NCI-H2029 treated with DMSO at 0.1 percent for 48 hours (cell line): ENCODE data around the gene PRDM16.
"Not testable (repeated sequence)": the region's sequence is repeated elsewhere in the genome, so short reads cannot be mapped to it uniquely, and the experiment has no call there.

ENCODE experiments used
- DNase-seq: peaks from one replicate; lab custom pipeline; 2025; lab: John Stamatoyannopoulos, UW

Gene PRDM16

GRCh38 chr1:3226701-3227350 lies 157.8 kb downstream of the PRDM16 start:
- DNase-seq: no peak

GRCh38 chr1:3227351-3227704 lies 158.3 kb downstream of the PRDM16 start:
- DNase-seq: no peak

- no peak for DNase-seq
These were observed 158.9 kb downstream of the PRDM16 start for GRCh38 chr1:3227893-3228292.

- no peak for DNase-seq
These were observed 160.2 kb downstream of the PRDM16 start for GRCh38 chr1:3229081-3229725.

GRCh38 chr1:3230553-3230952 lies 161.6 kb downstream of the PRDM16 start:
- no peak for DNase-seq

GRCh38 chr1:3231245-3231644 lies 162.2 kb downstream of the PRDM16 start:
- no peak for DNase-seq

- no peak for DNase-seq
These were observed 162.8 kb downstream of the PRDM16 start for GRCh38 chr1:3231826-3232225.

GRCh38 chr1:3233031-3233430 lies 164.0 kb downstream of the PRDM16 start:
- no peak for DNase-seq

GRCh38 chr1:3233551-3233950 lies 164.5 kb downstream of the PRDM16 start:
- no peak for DNase-seq

GRCh38 chr1:3234281-3234680 lies 165.3 kb downstream of the PRDM16 start:
- no peak for DNase-seq

- no peak for DNase-seq
These were observed 166.0 kb downstream of the PRDM16 start for GRCh38 chr1:3234956-3235355.

GRCh38 chr1:3235496-3235895 lies 166.5 kb downstream of the PRDM16 start:
- DNase-seq: no peak

- no peak for DNase-seq
These were observed 167.4 kb downstream of the PRDM16 start for GRCh38 chr1:3236361-3236760.

GRCh38 chr1:3236955-3237354 lies 168.0 kb downstream of the PRDM16 start:
- no peak for DNase-seq

GRCh38 chr1:3237570-3237969 lies 168.6 kb downstream of the PRDM16 start:
- no peak for DNase-seq

- no peak for DNase-seq
These were observed 169.1 kb downstream of the PRDM16 start for GRCh38 chr1:3237994-3238702.

- DNase-seq: no peak
These were observed 169.8 kb downstream of the PRDM16 start for GRCh38 chr1:3238703-3239278.

GRCh38 chr1:3239991-3240390 lies 171.0 kb downstream of the PRDM16 start:
- not testable (repeated sequence) for DNase-seq

GRCh38 chr1:3240524-3241235 lies 171.7 kb downstream of the PRDM16 start:
- no peak for DNase-seq

GRCh38 chr1:3241236-3241550 lies 172.2 kb downstream of the PRDM16 start:
- DNase-seq: no peak

GRCh38 chr1:3241673-3242407 lies 172.8 kb downstream of the PRDM16 start:
- DNase-seq: no peak
